T-helper 2 cell treated with Interferon-gamma antibody and Interleukin-4, amounts not matched to agents 100 ng/mL and 5 ng/mL, for 36 hours (primary cell): ENCODE results near the gene RDH12. TPM values are rescaled to one million over a fixed set of nuclear protein-coding genes. Genes with fewer than 3 reads are reported as not detected.
"Not testable (repeated sequence)": the region's sequence is repeated elsewhere in the genome, so short reads cannot be mapped to it uniquely, and the experiment has no call there.

Experiments used
- intact Hi-C: fragments of 100-400 bp; cut with micrococcal nuclease; formaldehyde crosslinking; loops from one replicate; pipeline ENCODE4 v1.15.1; 2023
- total RNA-seq: library from RNA; stranded (reverse); gene quantifications from 2 replicates; pipeline ENCODE4 v1.2.3, GENCODE V29; 2022

Gene RDH12
- total RNA-seq, 1 donor from 2014 or later = not detected

GRCh38 chr14:67703997-67704396 is 2.3 kb downstream of the RDH12 start:
- intact Hi-C loops = loop anchor here (1.0 to 2.0 kb wide), 4 partner anchors 86 to 277 kb away; no protein-coding TSS in a partner anchor

DNA sequence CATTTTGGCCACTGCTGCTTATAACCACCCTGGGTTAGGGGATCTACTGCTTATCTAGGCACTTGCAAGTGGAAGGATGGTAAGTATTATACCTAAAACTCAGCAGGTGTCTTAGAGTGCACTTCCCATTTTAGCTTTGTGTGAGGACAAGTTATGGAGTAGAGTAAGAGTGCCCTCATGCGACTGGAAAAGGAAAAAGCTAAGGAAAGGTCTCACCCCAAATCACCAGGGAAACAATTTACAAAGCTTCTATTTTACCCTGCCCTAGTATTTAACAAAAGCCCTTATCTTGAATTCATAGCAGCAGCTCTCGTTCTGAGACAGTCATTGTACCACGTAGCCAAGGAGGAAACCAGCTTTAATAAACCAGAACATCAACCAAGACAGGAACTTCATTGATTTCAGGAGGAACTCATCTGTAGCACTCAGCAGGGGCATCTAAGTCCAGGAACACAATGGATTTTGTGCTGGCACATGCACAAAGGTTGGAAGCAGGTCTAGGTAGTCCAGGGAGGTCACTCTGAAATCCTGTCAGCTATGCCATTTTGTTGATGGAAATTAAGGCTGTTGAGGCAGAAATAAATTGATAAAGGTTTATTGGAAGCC is 2.9 kb downstream of the RDH12 start:
- intact Hi-C loops = loop anchor here (1.0 to 2.0 kb wide), 4 partner anchors 86 to 277 kb away; no protein-coding TSS in a partner anchor

GRCh38 chr14:67705211-67705610 is 3.5 kb downstream of the RDH12 start:
- intact Hi-C loops = loop anchor here (2.0 kb wide), 1 partner anchor 178 kb away; no protein-coding TSS in a partner anchor

DNA sequence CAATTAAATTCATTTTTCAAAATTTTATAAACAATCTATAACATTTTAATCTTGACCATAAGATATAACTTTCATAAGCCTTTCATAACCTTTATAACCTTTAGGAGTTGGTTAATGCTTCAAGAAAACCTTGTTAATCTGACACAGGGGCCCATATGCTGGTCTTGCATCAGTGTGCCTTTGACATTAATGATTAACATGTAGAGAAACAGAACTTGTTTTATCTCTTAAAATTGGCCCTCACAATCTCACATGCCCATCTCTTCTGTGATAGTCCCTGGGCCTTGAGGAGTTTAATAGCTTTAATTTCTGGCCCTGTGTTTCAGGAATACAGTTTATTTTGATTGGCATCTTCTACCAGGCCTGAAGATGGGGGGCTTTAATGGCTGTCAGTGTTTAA is 7.7 kb downstream of the RDH12 start:
- intact Hi-C loops = not testable (repeated sequence)

- intact Hi-C loops = not testable (repeated sequence)
Observed at GRCh38 chr14:67709796-67710195, 8.1 kb downstream of the RDH12 start.

DNA sequence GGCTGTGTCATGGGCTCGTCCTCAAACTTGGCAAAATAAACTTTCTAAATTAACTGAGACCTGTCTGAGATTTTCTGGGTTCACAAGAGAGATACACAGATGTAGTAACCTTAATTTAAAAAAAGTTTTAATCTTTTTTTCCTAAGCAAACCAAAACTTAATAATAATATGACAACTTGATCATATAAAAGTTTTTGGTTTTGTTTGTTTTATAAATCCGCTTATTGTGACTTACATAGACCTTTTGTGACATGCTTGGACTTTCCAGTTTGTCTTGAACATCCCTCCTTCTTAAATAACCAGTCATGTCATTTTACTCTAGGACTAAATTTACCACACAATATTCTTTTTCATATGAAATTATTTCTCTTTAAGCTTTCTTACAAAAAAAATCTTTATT is 8.5 kb downstream of the RDH12 start:
- intact Hi-C loops = no loop called here

- intact Hi-C loops = no loop called here
Observed at GRCh38 chr14:67717048-67717447, 15.4 kb downstream of the RDH12 start.

- intact Hi-C loops = no loop called here
Observed at GRCh38 chr14:67718265-67718664, 16.6 kb downstream of the RDH12 start.

- intact Hi-C loops = not testable (repeated sequence)
Observed at GRCh38 chr14:67719385-67719784, 17.7 kb downstream of the RDH12 start.

GRCh38 chr14:67719866-67720265 is 18.2 kb downstream of the RDH12 start:
- intact Hi-C loops = no loop called here

- intact Hi-C loops = no loop called here
Observed at GRCh38 chr14:67721875-67722274, 20.2 kb downstream of the RDH12 start.

GRCh38 chr14:67722293-67722692 is 20.6 kb downstream of the RDH12 start:
- intact Hi-C loops = no loop called here

- intact Hi-C loops = no loop called here
Observed at GRCh38 chr14:67725171-67725570, 23.5 kb downstream of the RDH12 start.

GRCh38 chr14:67727361-67727760 is 25.7 kb downstream of the RDH12 start:
- intact Hi-C loops = no loop called here

- intact Hi-C loops = no loop called here
Observed at GRCh38 chr14:67728258-67728657, 26.6 kb downstream of the RDH12 start.

DNA sequence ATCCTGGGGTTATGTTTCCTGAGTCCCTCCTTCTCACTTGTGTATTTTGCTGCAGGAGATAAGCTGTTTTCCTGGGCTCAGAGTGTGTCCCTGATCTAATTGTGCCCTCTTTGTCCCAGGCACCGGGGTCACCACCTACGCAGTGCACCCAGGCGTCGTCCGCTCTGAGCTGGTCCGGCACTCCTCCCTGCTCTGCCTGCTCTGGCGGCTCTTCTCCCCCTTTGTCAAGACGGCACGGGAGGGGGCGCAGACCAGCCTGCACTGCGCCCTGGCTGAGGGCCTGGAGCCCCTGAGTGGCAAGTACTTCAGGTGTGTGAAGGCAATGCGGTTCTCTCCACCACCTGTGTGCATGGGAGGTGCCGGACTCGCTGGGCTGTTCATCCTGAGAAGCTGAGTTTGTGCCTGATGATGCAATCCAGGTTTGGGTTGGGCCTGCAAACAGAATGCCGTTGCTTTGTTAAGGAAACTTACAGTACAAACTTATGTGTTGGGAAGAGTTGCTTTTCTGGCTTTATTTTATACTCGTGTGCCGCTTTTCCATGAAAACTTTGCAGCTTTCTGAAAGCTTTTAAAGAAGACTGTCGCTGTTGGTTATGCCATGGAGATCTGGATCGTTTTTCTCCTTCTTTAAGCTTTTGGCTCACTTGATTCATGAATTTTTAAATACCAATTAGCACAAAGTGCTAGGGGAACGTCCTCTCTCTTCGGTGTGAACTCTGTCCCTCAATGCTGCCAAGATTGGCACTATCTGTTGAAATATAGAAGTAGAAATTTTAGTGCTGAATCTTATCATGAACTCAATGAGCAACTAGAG is 27.6 kb downstream of the RDH12 start:
- intact Hi-C loops = no loop called here

- intact Hi-C loops = no loop called here
Observed at GRCh38 chr14:67733616-67734015, 31.9 kb downstream of the RDH12 start.

- intact Hi-C loops = no loop called here
Observed at GRCh38 chr14:67734675-67735074, 33.0 kb downstream of the RDH12 start.

GRCh38 chr14:67735336-67736147 is 33.9 kb downstream of the RDH12 start:
- intact Hi-C loops = no loop called here

DNA sequence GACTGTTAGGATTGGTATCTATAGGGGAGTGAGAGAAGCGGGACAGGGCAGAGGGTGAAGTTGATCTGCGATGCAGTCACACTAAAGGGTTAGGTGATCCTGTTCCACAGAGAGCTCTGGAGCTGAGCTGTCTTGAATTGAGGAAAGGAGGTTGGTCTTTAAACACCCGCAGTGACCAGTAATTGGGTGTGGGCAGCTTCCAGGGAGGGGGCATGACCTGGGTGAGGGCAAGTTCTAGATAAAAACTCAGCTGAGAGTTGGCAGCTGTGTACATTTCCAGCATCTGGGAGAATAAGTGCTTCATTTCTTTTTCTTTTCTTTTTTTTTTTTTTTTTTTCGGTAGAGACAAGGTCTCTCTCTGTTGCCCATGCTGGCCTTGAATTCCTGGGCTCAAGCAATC is 35.1 kb downstream of the RDH12 start:
- intact Hi-C loops = no loop called here

GRCh38 chr14:67738740-67739504 is 37.2 kb downstream of the RDH12 start:
- intact Hi-C loops = no loop called here
